Right lobe of liver (tissue), 4 donors: ENCODE measurements around the gene LY86.

ENCODE experiments used
- POLR2A ChIP-seq: fragments of 450-650 bp; IDR thresholded peaks from one replicate; pipeline ENCODE4 v1.6.1; 2017; ENCODE audit warnings: antibody characterized with exemption, mild to moderate bottlenecking
- TF ChIP-seq, protein P1 (sequence below), 4 donors: fragments of 200-600 bp in 3 of 4; fragments of 450-650 bp in 1 of 4; IDR thresholded peaks; one replicate each; pipeline versions ENCODE4 v1.5.1 to v1.8.0; 2016 to 2022; ENCODE audit warnings: antibody characterized with exemption in 4 of 4, mild to moderate bottlenecking in 2 of 4
- donor health status: DM: no; HTN: no; CAD: no.
- donor health status: DM: no; HTN: no; CAD: no.
- donor health status: DM: no; HTN: yes; CAD: no.

DNA sequence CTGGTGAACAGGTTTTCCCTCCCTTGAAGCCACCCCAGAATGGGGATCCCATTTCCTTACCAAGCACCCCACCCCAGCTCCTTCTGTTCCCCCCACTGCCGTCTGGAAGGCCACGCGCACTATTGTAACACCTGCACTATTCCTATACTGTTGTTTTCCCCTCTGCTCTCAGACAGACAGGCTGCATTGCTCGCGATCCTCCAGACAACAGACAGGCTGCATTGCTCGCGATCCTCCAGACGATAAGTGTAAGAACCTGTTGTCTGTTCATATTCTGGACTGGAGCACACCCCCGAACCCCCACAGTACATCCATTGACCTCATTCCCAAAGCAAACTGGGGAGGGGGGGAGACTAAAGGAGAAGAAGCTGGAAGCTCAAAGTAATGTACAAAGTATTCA, 72.7 kb downstream of the LY86 start:
- TF ChIP-seq, protein P1, sequence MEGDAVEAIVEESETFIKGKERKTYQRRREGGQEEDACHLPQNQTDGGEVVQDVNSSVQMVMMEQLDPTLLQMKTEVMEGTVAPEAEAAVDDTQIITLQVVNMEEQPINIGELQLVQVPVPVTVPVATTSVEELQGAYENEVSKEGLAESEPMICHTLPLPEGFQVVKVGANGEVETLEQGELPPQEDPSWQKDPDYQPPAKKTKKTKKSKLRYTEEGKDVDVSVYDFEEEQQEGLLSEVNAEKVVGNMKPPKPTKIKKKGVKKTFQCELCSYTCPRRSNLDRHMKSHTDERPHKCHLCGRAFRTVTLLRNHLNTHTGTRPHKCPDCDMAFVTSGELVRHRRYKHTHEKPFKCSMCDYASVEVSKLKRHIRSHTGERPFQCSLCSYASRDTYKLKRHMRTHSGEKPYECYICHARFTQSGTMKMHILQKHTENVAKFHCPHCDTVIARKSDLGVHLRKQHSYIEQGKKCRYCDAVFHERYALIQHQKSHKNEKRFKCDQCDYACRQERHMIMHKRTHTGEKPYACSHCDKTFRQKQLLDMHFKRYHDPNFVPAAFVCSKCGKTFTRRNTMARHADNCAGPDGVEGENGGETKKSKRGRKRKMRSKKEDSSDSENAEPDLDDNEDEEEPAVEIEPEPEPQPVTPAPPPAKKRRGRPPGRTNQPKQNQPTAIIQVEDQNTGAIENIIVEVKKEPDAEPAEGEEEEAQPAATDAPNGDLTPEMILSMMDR (IDR thresholded peaks at IDR 0.05): no peak
- no peak for TF ChIP-seq POLR2A
